ENCODE data around the gene RALGAPA2.

The RALGAPA2 gene

GRCh38 chr20:20521736-20522135 is 190.7 kb downstream of the RALGAPA2 start:
- no peak overlapping the region for H3K9ac ChIP-seq (ENCODE audit: low read depth in 1 of 2, low read length in 2 of 2)
- H3K27me3 ChIP-seq (ENCODE audit: control insufficient read depth in 2 of 2, insufficient read depth in 2 of 2, low read length in 2 of 2) = no peaks in the 10 kb centered on the region
- no peak overlapping the region for H3K4me3 ChIP-seq (ENCODE audit: low read length in 2 of 2)
- no peaks in the 10 kb centered on the region for H3K9me3 ChIP-seq (ENCODE audit: control insufficient read depth in 2 of 2, low read length in 2 of 2)
- H3K4me1 ChIP-seq (ENCODE audit: control insufficient read depth in 2 of 2, insufficient read depth in 2 of 2, low read length in 2 of 2) = peaks cover 0 to 7% of the 10 kb centered on the region in 2 donors
- H3K27ac ChIP-seq (ENCODE audit: low read depth in 2 of 2, low read length in 2 of 2) = no peak overlapping the region
- peaks cover 13 to 19% of the 10 kb centered on the region in 2 donors for H3K36me3 ChIP-seq (ENCODE audit: control insufficient read depth in 2 of 2, insufficient read depth in 2 of 2, low read length in 2 of 2)

DNA sequence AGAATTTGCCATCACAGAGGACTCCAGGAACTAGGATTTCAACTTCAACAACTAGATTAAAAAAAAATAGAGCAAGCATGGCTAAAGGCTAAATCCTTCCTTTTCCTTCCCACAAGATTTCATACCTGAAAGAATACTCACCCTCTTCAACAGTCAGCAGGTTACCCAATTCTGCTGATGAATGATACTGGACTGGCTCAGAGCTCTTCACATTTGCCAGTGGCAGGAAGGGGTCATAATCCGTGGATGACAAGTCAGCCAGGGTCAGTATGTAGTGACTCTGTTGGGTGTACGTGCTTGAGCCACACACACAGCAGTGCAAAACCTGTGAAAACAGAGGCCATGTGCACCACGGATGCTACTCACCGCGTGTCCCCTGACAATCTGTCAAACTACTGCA is 191.7 kb downstream of the RALGAPA2 start:
- no peaks in the 10 kb centered on the region for H3K27me3 ChIP-seq (ENCODE audit: control insufficient read depth in 2 of 2, insufficient read depth in 2 of 2, low read length in 2 of 2)
- H3K4me1 ChIP-seq (ENCODE audit: control insufficient read depth in 2 of 2, insufficient read depth in 2 of 2, low read length in 2 of 2) = peaks cover 0 to 7% of the 10 kb centered on the region in 2 donors
- no peak overlapping the region for H3K9ac ChIP-seq (ENCODE audit: low read depth in 1 of 2, low read length in 2 of 2)
- no peak overlapping the region for H3K4me3 ChIP-seq (ENCODE audit: low read length in 2 of 2)
- H3K9me3 ChIP-seq (ENCODE audit: control insufficient read depth in 2 of 2, low read length in 2 of 2) = no peaks in the 10 kb centered on the region
- peaks cover 13 to 19% of the 10 kb centered on the region in 2 donors for H3K36me3 ChIP-seq (ENCODE audit: control insufficient read depth in 2 of 2, insufficient read depth in 2 of 2, low read length in 2 of 2)
- H3K27ac ChIP-seq (ENCODE audit: low read depth in 2 of 2, low read length in 2 of 2) = no peak overlapping the region

DNA sequence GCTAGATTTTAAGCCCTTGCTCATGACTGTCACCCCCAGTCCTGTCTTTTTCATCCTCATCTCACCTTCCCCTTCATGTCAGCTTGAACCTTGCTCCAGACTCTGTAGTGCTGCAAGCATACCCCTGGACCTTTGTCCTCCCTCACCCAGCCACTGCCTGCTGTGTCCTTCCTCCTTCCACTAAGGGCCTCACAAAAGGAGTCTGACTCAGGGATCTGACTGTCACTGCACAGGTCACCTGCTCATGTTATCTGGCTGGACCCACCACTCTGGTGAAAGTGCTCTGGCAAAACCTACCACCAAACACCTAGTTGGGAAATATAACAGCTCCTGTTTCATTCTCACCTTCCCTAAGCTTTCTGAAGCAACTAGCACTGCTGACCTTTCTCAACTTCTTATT is 193.2 kb downstream of the RALGAPA2 start:
- H3K27ac ChIP-seq (ENCODE audit: low read depth in 2 of 2, low read length in 2 of 2) = no peak overlapping the region
- H3K9me3 ChIP-seq (ENCODE audit: control insufficient read depth in 2 of 2, low read length in 2 of 2) = peaks cover 0 to 4% of the 10 kb centered on the region in 2 donors
- peaks cover 23 to 27% of the 10 kb centered on the region in 2 donors for H3K36me3 ChIP-seq (ENCODE audit: control insufficient read depth in 2 of 2, insufficient read depth in 2 of 2, low read length in 2 of 2)
- H3K4me3 ChIP-seq (ENCODE audit: low read length in 2 of 2) = no peak overlapping the region
- H3K9ac ChIP-seq (ENCODE audit: low read depth in 1 of 2, low read length in 2 of 2) = no peak overlapping the region
- peaks cover 0 to 7% of the 10 kb centered on the region in 2 donors for H3K4me1 ChIP-seq (ENCODE audit: control insufficient read depth in 2 of 2, insufficient read depth in 2 of 2, low read length in 2 of 2)
- H3K27me3 ChIP-seq (ENCODE audit: control insufficient read depth in 2 of 2, insufficient read depth in 2 of 2, low read length in 2 of 2) = no peaks in the 10 kb centered on the region

DNA sequence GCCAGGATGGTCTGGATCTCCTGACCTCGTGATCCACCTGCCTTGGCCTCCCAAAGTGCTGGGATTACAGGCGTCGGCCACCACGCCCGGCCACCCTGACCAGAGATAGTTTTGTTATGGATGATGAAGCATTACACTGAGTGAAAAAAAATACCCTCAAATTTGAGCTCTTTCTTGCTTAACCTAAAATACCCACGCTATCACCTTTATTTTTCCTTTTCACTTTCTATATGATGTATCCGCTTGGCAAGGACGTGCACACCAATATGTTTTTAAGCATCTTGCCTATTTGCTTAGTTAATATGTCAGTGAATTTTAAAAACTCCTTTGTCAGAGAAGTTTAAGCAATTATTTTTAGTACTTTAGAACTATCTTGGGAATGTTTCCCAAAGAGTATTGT is 194.2 kb downstream of the RALGAPA2 start:
- Histone ChIP-seq H3K9me3 (ENCODE audit: control insufficient read depth in 2 of 2, low read length in 2 of 2) (peaks cover 0 to 7% of the 10 kb centered on the region in 2 donors), H3K27me3 (ENCODE audit: control insufficient read depth in 2 of 2, insufficient read depth in 2 of 2, low read length in 2 of 2) (no peaks in the 10 kb centered on the region), H3K4me3 (ENCODE audit: low read length in 2 of 2) (no peak overlapping the region), H3K4me1 (ENCODE audit: control insufficient read depth in 2 of 2, insufficient read depth in 2 of 2, low read length in 2 of 2) (peaks cover 0 to 7% of the 10 kb centered on the region in 2 donors), H3K9ac (ENCODE audit: low read depth in 1 of 2, low read length in 2 of 2) (no peak overlapping the region), H3K27ac (ENCODE audit: low read depth in 2 of 2, low read length in 2 of 2) (no peak overlapping the region), H3K36me3 (ENCODE audit: control insufficient read depth in 2 of 2, insufficient read depth in 2 of 2, low read length in 2 of 2) (peaks cover 32 to 36% of the 10 kb centered on the region in 2 donors)

- H3K36me3 ChIP-seq (ENCODE audit: control insufficient read depth in 2 of 2, insufficient read depth in 2 of 2, low read length in 2 of 2) = peaks cover 39 to 45% of the 10 kb centered on the region in 2 donors
- no peak overlapping the region for H3K9ac ChIP-seq (ENCODE audit: low read depth in 1 of 2, low read length in 2 of 2)
- peaks cover 0 to 7% of the 10 kb centered on the region in 2 donors for H3K9me3 ChIP-seq (ENCODE audit: control insufficient read depth in 2 of 2, low read length in 2 of 2)
- no peak overlapping the region for H3K27ac ChIP-seq (ENCODE audit: low read depth in 2 of 2, low read length in 2 of 2)
- peaks cover 0 to 7% of the 10 kb centered on the region in 2 donors for H3K4me1 ChIP-seq (ENCODE audit: control insufficient read depth in 2 of 2, insufficient read depth in 2 of 2, low read length in 2 of 2)
- H3K4me3 ChIP-seq (ENCODE audit: low read length in 2 of 2) = no peak overlapping the region
- no peaks in the 10 kb centered on the region for H3K27me3 ChIP-seq (ENCODE audit: control insufficient read depth in 2 of 2, insufficient read depth in 2 of 2, low read length in 2 of 2)
Observed at GRCh38 chr20:20517296-20517695, 195.1 kb downstream of the RALGAPA2 start.

- H3K4me3 ChIP-seq (ENCODE audit: low read length in 2 of 2) = no peak overlapping the region
- no peak overlapping the region for H3K9ac ChIP-seq (ENCODE audit: low read depth in 1 of 2, low read length in 2 of 2)
- H3K9me3 ChIP-seq (ENCODE audit: control insufficient read depth in 2 of 2, low read length in 2 of 2) = peaks cover 0 to 7% of the 10 kb centered on the region in 2 donors
- no peaks in the 10 kb centered on the region for H3K27me3 ChIP-seq (ENCODE audit: control insufficient read depth in 2 of 2, insufficient read depth in 2 of 2, low read length in 2 of 2)
- H3K36me3 ChIP-seq (ENCODE audit: control insufficient read depth in 2 of 2, insufficient read depth in 2 of 2, low read length in 2 of 2) = peaks cover 43 to 52% of the 10 kb centered on the region in 2 donors
- H3K27ac ChIP-seq (ENCODE audit: low read depth in 2 of 2, low read length in 2 of 2) = no peak overlapping the region
- H3K4me1 ChIP-seq (ENCODE audit: control insufficient read depth in 2 of 2, insufficient read depth in 2 of 2, low read length in 2 of 2) = no peaks in the 10 kb centered on the region
Observed at GRCh38 chr20:20513720-20514119, 198.7 kb downstream of the RALGAPA2 start.

GRCh38 chr20:20505554-20505953 is 206.9 kb downstream of the RALGAPA2 start:
- Histone ChIP-seq H3K4me1 (ENCODE audit: control insufficient read depth in 2 of 2, insufficient read depth in 2 of 2, low read length in 2 of 2) (no peaks in the 10 kb centered on the region), H3K27ac (ENCODE audit: low read depth in 2 of 2, low read length in 2 of 2) (no peak overlapping the region), H3K27me3 (ENCODE audit: control insufficient read depth in 2 of 2, insufficient read depth in 2 of 2, low read length in 2 of 2) (no peaks in the 10 kb centered on the region), H3K9ac (ENCODE audit: low read depth in 1 of 2, low read length in 2 of 2) (no peak overlapping the region), H3K36me3 (ENCODE audit: control insufficient read depth in 2 of 2, insufficient read depth in 2 of 2, low read length in 2 of 2) (peaks cover 33 to 46% of the 10 kb centered on the region in 2 donors), H3K9me3 (ENCODE audit: control insufficient read depth in 2 of 2, low read length in 2 of 2) (no peaks in the 10 kb centered on the region), H3K4me3 (ENCODE audit: low read length in 2 of 2) (no peak overlapping the region)

GRCh38 chr20:20503777-20504530 is 208.5 kb downstream of the RALGAPA2 start:
- Histone ChIP-seq H3K36me3 (ENCODE audit: control insufficient read depth in 2 of 2, insufficient read depth in 2 of 2, low read length in 2 of 2) (peaks cover 35 to 40% of the 10 kb centered on the region in 2 donors), H3K9me3 (ENCODE audit: control insufficient read depth in 2 of 2, low read length in 2 of 2) (no peaks in the 10 kb centered on the region), H3K4me1 (ENCODE audit: control insufficient read depth in 2 of 2, insufficient read depth in 2 of 2, low read length in 2 of 2) (peaks cover 0 to under 1% of the 10 kb centered on the region in 2 donors), H3K27me3 (ENCODE audit: control insufficient read depth in 2 of 2, insufficient read depth in 2 of 2, low read length in 2 of 2) (no peaks in the 10 kb centered on the region), H3K27ac (ENCODE audit: low read depth in 2 of 2, low read length in 2 of 2) (no peak overlapping the region), H3K4me3 (ENCODE audit: low read length in 2 of 2) (no peak overlapping the region), H3K9ac (ENCODE audit: low read depth in 1 of 2, low read length in 2 of 2) (no peak overlapping the region)

GRCh38 chr20:20501128-20501527 is 211.3 kb downstream of the RALGAPA2 start:
- no peaks in the 10 kb centered on the region for H3K9me3 ChIP-seq (ENCODE audit: control insufficient read depth in 2 of 2, low read length in 2 of 2)
- peaks cover 48 to 49% of the 10 kb centered on the region in 2 donors for H3K36me3 ChIP-seq (ENCODE audit: control insufficient read depth in 2 of 2, insufficient read depth in 2 of 2, low read length in 2 of 2)
- H3K27ac ChIP-seq (ENCODE audit: low read depth in 2 of 2, low read length in 2 of 2) = no peak overlapping the region
- no peak overlapping the region for H3K9ac ChIP-seq (ENCODE audit: low read depth in 1 of 2, low read length in 2 of 2)
- H3K4me3 ChIP-seq (ENCODE audit: low read length in 2 of 2) = no peak overlapping the region
- no peaks in the 10 kb centered on the region for H3K27me3 ChIP-seq (ENCODE audit: control insufficient read depth in 2 of 2, insufficient read depth in 2 of 2, low read length in 2 of 2)
- H3K4me1 ChIP-seq (ENCODE audit: control insufficient read depth in 2 of 2, insufficient read depth in 2 of 2, low read length in 2 of 2) = peaks cover 0 to 3% of the 10 kb centered on the region in 2 donors

GRCh38 chr20:20500312-20500711 is 212.1 kb downstream of the RALGAPA2 start:
- Histone ChIP-seq H3K4me3 (ENCODE audit: low read length in 2 of 2) (no peak overlapping the region), H3K9me3 (ENCODE audit: control insufficient read depth in 2 of 2, low read length in 2 of 2) (no peaks in the 10 kb centered on the region), H3K36me3 (ENCODE audit: control insufficient read depth in 2 of 2, insufficient read depth in 2 of 2, low read length in 2 of 2) (peaks cover 53 to 57% of the 10 kb centered on the region in 2 donors), H3K27ac (ENCODE audit: low read depth in 2 of 2, low read length in 2 of 2) (no peak overlapping the region), H3K4me1 (ENCODE audit: control insufficient read depth in 2 of 2, insufficient read depth in 2 of 2, low read length in 2 of 2) (peaks cover 0 to 3% of the 10 kb centered on the region in 2 donors), H3K27me3 (ENCODE audit: control insufficient read depth in 2 of 2, insufficient read depth in 2 of 2, low read length in 2 of 2) (no peaks in the 10 kb centered on the region), H3K9ac (ENCODE audit: low read depth in 1 of 2, low read length in 2 of 2) (no peak overlapping the region)
